Measurements from ENCODE around the gene WDFY4. TPM values are rescaled to one million over a fixed set of nuclear protein-coding genes. Genes with fewer than 3 reads are reported as not detected.

Gene WDFY4
- total and polyA plus RNA-seq, 2 of the 13 experiments (the other 11 are each of a cell fraction or from before 2014, with no cell fraction given), result not detected

- Histone ChIP-seq H3K27ac (ENCODE audit: extremely low read length, insufficient read depth, low read length) (no peak overlapping the region), H2AFZ (ENCODE audit: low read length) (no peak overlapping the region), H3K36me3 (replicated peaks in 1 of 2; ENCODE audit: control insufficient read depth in 1 of 2, insufficient read depth in 2 of 2, low read length in 2 of 2) (no peaks in the 10 kb centered on the region), H3K9ac (ENCODE audit: insufficient read depth, low read depth, low read length) (no peak overlapping the region), H3K79me2 (ENCODE audit: insufficient read depth, low read length) (no peaks in the 10 kb centered on the region), H3K9me3 (ENCODE audit: low read length) (no peaks in the 10 kb centered on the region), H3K27me3 (ENCODE audit: control insufficient read depth in 1 of 2, insufficient read depth in 2 of 2, low read length in 2 of 2) (0 out of 5 replicates have a peak, but pooled peaks cover 0 to 2% of the 10 kb centered on the region in 2 experiments), H3K4me3 (replicated peaks in 1 of 3; ENCODE audit: insufficient read depth in 1 of 3, low read depth in 2 of 3, low read length in 3 of 3) (no peak overlapping the region), H3K4me1 (ENCODE audit: insufficient read depth, low read length) (no peaks in the 10 kb centered on the region), H3K4me2 (ENCODE audit: low read depth, low read length) (no peak overlapping the region), H4K20me1 (ENCODE audit: insufficient read depth, low read length) (no peaks in the 10 kb centered on the region)
- 25% methylated on average over 4 of the region's 4 CpGs for WGBS (ENCODE audit: low lambda C conversion rate)
- no peak for FAIRE-seq
- intact Hi-C loops (cut with micrococcal nuclease; ENCODE audit: unreplicated experiment), result no loop called here
- no peak for ATAC-seq
- POLR2A ChIA-PET, result no interaction called here
- in situ Hi-C loops (cut with HindIII; ENCODE audit: extremely low pct_ligation_motif_present, low pct_unique_long_range_greater_than_20kb), result no loop called here
- DNase-seq (ENCODE audit: low spot score), result no peak
- no TSS peak for BruUV-seq (replicated peaks)
- TF ChIP-seq, protein P1, sequence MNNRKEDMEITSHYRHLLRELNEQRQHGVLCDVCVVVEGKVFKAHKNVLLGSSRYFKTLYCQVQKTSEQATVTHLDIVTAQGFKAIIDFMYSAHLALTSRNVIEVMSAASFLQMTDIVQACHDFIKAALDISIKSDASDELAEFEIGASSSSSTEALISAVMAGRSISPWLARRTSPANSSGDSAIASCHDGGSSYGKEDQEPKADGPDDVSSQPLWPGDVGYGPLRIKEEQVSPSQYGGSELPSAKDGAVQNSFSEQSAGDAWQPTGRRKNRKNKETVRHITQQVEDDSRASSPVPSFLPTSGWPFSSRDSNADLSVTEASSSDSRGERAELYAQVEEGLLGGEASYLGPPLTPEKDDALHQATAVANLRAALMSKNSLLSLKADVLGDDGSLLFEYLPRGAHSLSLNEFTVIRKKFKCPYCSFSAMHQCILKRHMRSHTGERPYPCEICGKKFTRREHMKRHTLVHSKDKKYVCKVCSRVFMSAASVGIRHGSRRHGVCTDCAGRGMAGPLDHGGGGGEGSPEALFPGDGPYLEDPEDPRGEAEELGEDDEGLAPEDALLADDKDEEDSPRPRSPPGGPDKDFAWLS (CRISPR knock-in tag; IDR thresholded peaks at IDR 0.05; ENCODE audit: borderline replicate concordance), result no peak
- TF ChIP-seq RNF2 (conservative IDR thresholded peaks at IDR 0.05; ENCODE audit: low read depth) (no peak), PAWR (CRISPR knock-in tag; IDR thresholded peaks at IDR 0.05; ENCODE audit: borderline replicate concordance) (no peak), MAFK (conservative IDR thresholded peaks at IDR 0.05 in 1 of 2, IDR thresholded peaks at IDR 0.05 in 1 of 2; ENCODE audit: low read length in 2 of 2) (peak; percentile 88 to 93), MAFF (IDR thresholded peaks at IDR 0.05; ENCODE audit: low read depth, low read length) (peak; percentile 90)
- CTCF ChIA-PET (ENCODE audit: low intra/inter-chr PET ratio, low total read pairs), result no interaction called here
These were observed 45.7 kb upstream of the WDFY4 start for GRCh38 chr10:48638739-48639527.

DNA sequence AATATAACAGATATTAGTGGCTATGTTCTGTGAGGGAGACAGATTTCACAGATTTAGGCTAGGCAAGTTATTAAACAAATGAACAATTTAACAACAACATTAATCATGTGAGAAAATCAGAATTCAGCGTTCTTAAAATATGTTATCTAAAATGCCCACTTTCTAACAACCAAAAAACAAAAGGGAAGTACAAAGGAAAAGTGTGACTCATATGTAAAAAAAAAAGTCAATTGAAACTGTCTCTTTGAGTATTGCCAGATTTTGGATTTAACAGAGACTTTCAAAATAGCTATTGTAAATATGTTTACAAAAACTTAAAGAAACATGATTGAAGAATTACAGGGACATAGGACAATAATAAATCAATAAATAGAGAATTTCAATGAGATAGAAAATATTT, 45.0 kb upstream of the WDFY4 start:
- FAIRE-seq (no peak), ATAC-seq (no peak), DNase-seq (ENCODE audit: low spot score) (no peak)
- ChIA-PET POLR2A (no interaction called here), CTCF (ENCODE audit: low intra/inter-chr PET ratio, low total read pairs) (no interaction called here)
- Histone ChIP-seq H3K79me2 (ENCODE audit: insufficient read depth, low read length) (no peaks in the 10 kb centered on the region), H4K20me1 (ENCODE audit: insufficient read depth, low read length) (no peaks in the 10 kb centered on the region), H3K9ac (ENCODE audit: insufficient read depth, low read depth, low read length) (no peak overlapping the region), H3K9me3 (ENCODE audit: low read length) (no peaks in the 10 kb centered on the region), H3K4me3 (replicated peaks in 1 of 3; ENCODE audit: insufficient read depth in 1 of 3, low read depth in 2 of 3, low read length in 3 of 3) (no peak overlapping the region), H3K36me3 (replicated peaks in 1 of 2; ENCODE audit: control insufficient read depth in 1 of 2, insufficient read depth in 2 of 2, low read length in 2 of 2) (no peaks in the 10 kb centered on the region), H2AFZ (ENCODE audit: low read length) (no peak overlapping the region), H3K27ac (ENCODE audit: extremely low read length, insufficient read depth, low read length) (no peak overlapping the region), H3K27me3 (ENCODE audit: control insufficient read depth in 1 of 2, insufficient read depth in 2 of 2, low read length in 2 of 2) (0 out of 5 replicates have a peak, but pooled peaks cover 0 to 2% of the 10 kb centered on the region in 2 experiments), H3K4me2 (ENCODE audit: low read depth, low read length) (no peak overlapping the region), H3K4me1 (ENCODE audit: insufficient read depth, low read length) (no peaks in the 10 kb centered on the region)
- intact Hi-C loops (cut with micrococcal nuclease; ENCODE audit: unreplicated experiment), result no loop called here
- in situ Hi-C loops (cut with HindIII; ENCODE audit: extremely low pct_ligation_motif_present, low pct_unique_long_range_greater_than_20kb), result no loop called here
- no TSS peak for BruUV-seq (replicated peaks)
- 0% methylated on average over 1 of the region's 1 CpG for WGBS (ENCODE audit: low lambda C conversion rate)
- TF ChIP-seq ZBTB7B (CRISPR knock-in tag; IDR thresholded peaks at IDR 0.05), result no peak
- TF ChIP-seq YEATS2 (CRISPR knock-in tag; IDR thresholded peaks at IDR 0.05; ENCODE audit: borderline replicate concordance), result no peak
- TF ChIP-seq BCL3 (CRISPR knock-in tag; IDR thresholded peaks at IDR 0.05), result no peak
- no peak for TF ChIP-seq ZZZ3 (CRISPR knock-in tag; IDR thresholded peaks at IDR 0.05; ENCODE audit: borderline replicate concordance)
- TF ChIP-seq ETV6 (CRISPR knock-in tag; conservative IDR thresholded peaks at IDR 0.05), result no peak
- no peak for TF ChIP-seq SIN3B (IDR thresholded peaks at IDR 0.05; ENCODE audit: low read length)
- no peak for TF ChIP-seq ZNF574 (CRISPR knock-in tag; IDR thresholded peaks at IDR 0.05)

All from HepG2 (cell line).